BLaER1 treated with 17β-estradiol and CSF1 and Interleukin-3, amounts not matched to agents 10 nM and 100 nM (cell line): ENCODE results near the gene IL1R1.

Source experiments
- H3K27ac ChIP-seq, 11 experiments: shearing (Covaris generic); formaldehyde crosslinking; 2 replicates each; pipeline ENCODE4 v1.8.1; 2022
- H3K27me3 ChIP-seq, 11 experiments: shearing (Covaris generic); formaldehyde crosslinking; 2 replicates each; pipeline ENCODE4 v1.8.1; 2022
- H3K36me3 ChIP-seq, 11 experiments: shearing (Covaris generic); formaldehyde crosslinking; 2 replicates each; pipeline ENCODE4 v1.8.1; 2022
- H3K4me1 ChIP-seq, 10 experiments: shearing (Covaris generic); formaldehyde crosslinking; 2 replicates each; pipeline ENCODE4 v1.8.1; 2022
- H3K4me2 ChIP-seq, 11 experiments: shearing (Covaris generic); formaldehyde crosslinking; 2 replicates each; pipeline ENCODE4 v1.8.1; 2022
- H3K4me3 ChIP-seq, 10 experiments: shearing (Covaris generic); formaldehyde crosslinking; 2 replicates each; pipeline ENCODE4 v1.8.1; 2022
- H3K9ac ChIP-seq, 11 experiments: shearing (Covaris generic); formaldehyde crosslinking; 2 replicates each; pipeline ENCODE4 v1.8.1; 2022
- H3K9me3 ChIP-seq, 11 experiments: shearing (Covaris generic); formaldehyde crosslinking; replicated peaks in 1 of 11; 2 replicates each; pipeline ENCODE4 v1.8.1; 2022
- H4K20me1 ChIP-seq, 11 experiments: shearing (Covaris generic); formaldehyde crosslinking; 2 replicates each; pipeline ENCODE4 v1.8.1; 2022
- Cebpa-rat ChIP-seq, 11 experiments: shearing (Covaris generic); IDR thresholded peaks; 2 replicates each; pipeline ENCODE4 v1.8.1; 2022

The IL1R1 gene

DNA sequence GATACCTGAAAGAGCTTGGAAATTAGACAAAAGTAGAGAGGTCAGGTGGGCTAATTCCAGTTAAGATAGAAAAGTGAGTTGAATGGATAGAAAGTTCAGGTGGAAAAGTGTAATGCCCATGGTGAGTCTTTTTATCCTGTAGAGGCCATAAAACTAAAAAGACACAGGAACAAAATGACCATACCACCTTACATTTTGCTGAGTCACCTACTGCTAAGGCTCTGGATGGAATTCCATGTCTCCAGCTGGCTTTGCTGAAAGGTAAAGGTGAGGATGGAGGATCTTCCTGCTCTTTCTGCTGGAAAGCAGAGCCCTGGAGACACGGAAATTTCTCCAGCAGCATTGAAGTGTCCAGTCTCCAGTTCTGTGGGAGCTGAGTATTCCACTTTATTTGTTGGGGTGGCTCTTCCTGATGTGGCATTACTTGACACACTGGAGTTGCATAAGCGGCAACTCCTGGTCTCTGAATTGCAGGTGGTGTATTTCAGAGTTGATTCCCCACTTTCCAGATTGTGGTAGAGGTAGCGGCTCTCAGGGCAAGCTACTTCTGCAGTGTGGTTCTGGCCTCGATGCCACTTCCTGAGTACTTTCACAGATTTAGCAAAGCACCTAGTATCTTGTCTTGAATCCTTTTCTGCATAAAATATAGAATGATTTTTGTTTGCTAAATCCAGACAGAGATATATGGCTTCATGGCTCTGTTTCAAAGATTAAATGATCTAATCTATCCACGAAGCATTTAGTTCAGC lies 55.0 kb downstream of the IL1R1 start:
- H3K4me1 ChIP-seq = no peaks in the 10 kb centered on the region
- no peak overlapping the region for H3K9ac ChIP-seq
- H3K36me3 ChIP-seq = no peaks in the 10 kb centered on the region
- H4K20me1 ChIP-seq = no peaks in the 10 kb centered on the region
- no peak overlapping the region for H3K4me3 ChIP-seq
- no peaks in the 10 kb centered on the region for H3K9me3 ChIP-seq
- no peak overlapping the region for H3K27ac ChIP-seq
- no peak overlapping the region for H3K4me2 ChIP-seq
- TF ChIP-seq Cebpa-rat (IDR thresholded peaks at IDR 0.05) = no peak
- no peaks in the 10 kb centered on the region for H3K27me3 ChIP-seq

DNA sequence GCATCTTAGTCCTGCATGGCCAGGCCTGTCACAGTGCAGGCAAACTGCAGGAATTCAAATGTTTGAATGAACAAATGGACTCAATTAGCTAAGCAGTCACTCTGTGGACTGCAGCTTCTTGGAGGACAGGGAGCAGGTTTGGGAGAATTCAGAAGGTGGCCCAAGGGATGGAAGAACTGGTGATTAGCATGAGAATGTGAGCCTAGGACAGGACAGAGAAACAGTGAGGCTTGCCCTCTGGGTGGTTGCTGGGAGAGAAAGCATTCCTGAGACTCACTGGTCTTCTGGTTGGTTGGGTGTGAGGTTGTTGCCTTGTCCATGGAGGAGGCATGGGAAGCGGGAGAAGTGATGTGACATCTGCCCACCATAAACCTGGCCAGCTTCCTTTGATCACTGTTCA lies 58.0 kb downstream of the IL1R1 start:
- H3K4me3 ChIP-seq = no peak overlapping the region
- H3K36me3 ChIP-seq = no peaks in the 10 kb centered on the region
- H3K4me2 ChIP-seq = no peak overlapping the region
- TF ChIP-seq Cebpa-rat (IDR thresholded peaks at IDR 0.05) = no peak
- no peak overlapping the region for H3K27ac ChIP-seq
- H3K4me1 ChIP-seq = no peaks in the 10 kb centered on the region
- no peaks in the 10 kb centered on the region for H4K20me1 ChIP-seq
- H3K9me3 ChIP-seq = peaks cover 0 to 15% (median 9%) of the 10 kb centered on the region in 11 experiments; a peak in 9 of 22 replicates
- no peaks in the 10 kb centered on the region for H3K27me3 ChIP-seq
- no peak overlapping the region for H3K9ac ChIP-seq

DNA sequence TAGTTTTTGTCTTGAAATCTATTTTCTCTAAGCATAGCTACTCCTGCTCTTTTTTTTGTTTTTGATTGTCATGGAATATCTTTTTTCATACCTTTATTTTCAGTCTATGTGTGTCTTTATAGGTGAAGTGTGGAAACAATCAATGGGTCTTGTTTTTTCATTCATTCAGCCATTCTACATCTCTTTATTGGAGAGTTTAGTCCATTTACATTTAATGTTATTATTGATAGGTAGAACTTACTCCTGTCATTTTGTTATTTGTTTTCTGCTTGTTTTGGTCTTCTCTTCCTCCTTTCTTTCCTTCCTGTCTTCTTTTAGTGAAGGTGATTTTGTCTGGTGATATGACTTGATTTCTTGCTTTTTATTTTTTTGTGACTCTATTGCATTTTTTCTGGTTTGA lies 62.1 kb downstream of the IL1R1 start:
- Histone ChIP-seq H4K20me1 (no peaks in the 10 kb centered on the region), H3K27me3 (no peaks in the 10 kb centered on the region), H3K9me3 (peaks cover 0 to 23% (median 10%) of the 10 kb centered on the region in 11 experiments; a peak in 10 of 22 replicates), H3K4me3 (no peak overlapping the region), H3K27ac (no peak overlapping the region), H3K4me2 (no peak overlapping the region), H3K9ac (no peak overlapping the region), H3K4me1 (no peaks in the 10 kb centered on the region), H3K36me3 (no peaks in the 10 kb centered on the region)
- TF ChIP-seq Cebpa-rat (IDR thresholded peaks at IDR 0.05) = no peak

DNA sequence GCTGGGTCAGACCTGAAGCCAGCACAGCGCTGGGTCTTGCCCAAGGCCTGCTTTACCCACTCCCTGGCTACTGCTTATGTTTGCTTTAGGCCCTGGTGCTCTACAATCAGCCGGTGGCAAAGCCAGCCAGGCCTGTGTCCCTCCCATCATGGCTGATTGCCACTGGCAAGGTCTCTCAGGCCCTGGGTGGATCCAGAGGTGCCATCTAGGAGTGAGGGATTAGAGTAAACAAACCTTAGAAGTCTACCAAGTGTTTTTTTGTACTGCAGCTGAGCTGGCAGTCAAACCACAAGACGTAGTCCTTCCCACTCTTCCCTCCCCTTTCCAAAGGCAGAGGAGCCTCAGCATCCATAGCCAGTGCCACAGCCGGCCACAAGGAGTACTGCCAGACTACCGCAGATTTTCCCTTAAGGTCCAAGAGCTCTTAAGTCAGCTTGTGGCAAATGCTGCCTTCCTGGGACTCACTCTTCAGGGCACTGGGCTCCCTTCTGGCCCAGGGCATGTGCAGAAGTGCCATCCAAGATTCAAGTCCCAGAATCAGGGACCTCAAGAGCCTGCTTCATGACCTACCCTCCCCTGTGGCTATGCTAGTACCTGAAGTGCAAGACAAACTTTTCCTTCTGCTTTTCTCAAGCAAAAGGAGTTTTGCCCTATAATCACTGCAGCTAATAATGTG lies 64.3 kb downstream of the IL1R1 start:
- no peaks in the 10 kb centered on the region for H3K4me1 ChIP-seq
- no peak overlapping the region for H3K4me2 ChIP-seq
- no peak overlapping the region for H3K9ac ChIP-seq
- H4K20me1 ChIP-seq = no peaks in the 10 kb centered on the region
- no peak overlapping the region for H3K27ac ChIP-seq
- H3K9me3 ChIP-seq = peaks cover 0 to 23% (median 10%) of the 10 kb centered on the region in 11 experiments; a peak in 10 of 22 replicates
- no peaks in the 10 kb centered on the region for H3K36me3 ChIP-seq
- no peaks in the 10 kb centered on the region for H3K27me3 ChIP-seq
- H3K4me3 ChIP-seq = no peak overlapping the region
- no peak for TF ChIP-seq Cebpa-rat (IDR thresholded peaks at IDR 0.05)

DNA sequence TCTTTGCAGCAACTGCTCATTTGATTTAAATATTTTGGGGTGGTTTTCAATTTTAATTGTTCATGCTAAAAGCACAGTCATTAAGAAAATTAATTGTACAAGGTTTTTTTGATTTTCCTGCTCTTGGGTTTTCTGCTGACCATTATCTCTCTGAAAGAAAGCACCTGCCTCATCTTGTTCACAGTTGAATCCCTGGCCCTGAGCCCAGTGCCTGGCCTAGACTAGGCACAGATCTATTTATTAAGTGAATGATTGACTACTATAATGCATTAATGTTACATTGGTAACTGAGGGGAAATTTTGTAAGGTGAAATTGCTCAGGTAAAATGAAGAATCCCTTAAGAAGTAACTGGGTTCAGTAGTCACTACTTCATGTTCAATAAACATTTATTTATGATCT lies 66.2 kb downstream of the IL1R1 start:
- Histone ChIP-seq H3K4me3 (no peak overlapping the region), H4K20me1 (no peaks in the 10 kb centered on the region), H3K27me3 (no peaks in the 10 kb centered on the region), H3K9ac (no peak overlapping the region), H3K4me2 (no peak overlapping the region), H3K9me3 (peaks cover 0 to 23% (median 10%) of the 10 kb centered on the region in 11 experiments; a peak in 10 of 22 replicates), H3K27ac (no peak overlapping the region), H3K4me1 (no peaks in the 10 kb centered on the region), H3K36me3 (no peaks in the 10 kb centered on the region)
- TF ChIP-seq Cebpa-rat (IDR thresholded peaks at IDR 0.05) = no peak

DNA sequence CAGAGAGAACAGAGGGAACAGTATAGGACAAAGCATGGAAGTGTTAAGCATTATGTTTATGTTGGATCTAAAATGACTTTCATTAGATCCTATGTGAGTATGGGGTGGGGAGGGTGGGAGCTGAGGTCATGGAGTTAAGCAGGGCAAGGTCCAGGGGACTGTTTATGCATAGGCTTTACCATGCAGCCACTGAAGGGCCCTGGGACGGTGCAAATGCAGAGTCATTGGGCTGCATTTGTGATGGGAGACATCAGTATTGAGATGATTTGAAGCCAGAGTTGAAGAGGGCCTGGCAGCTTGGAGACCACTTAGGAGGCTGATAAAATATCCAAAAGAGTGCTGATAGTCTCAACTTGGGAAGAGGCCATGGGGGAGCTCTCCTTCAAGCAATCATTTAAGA lies 66.9 kb downstream of the IL1R1 start:
- no peaks in the 10 kb centered on the region for H3K4me1 ChIP-seq
- H3K4me3 ChIP-seq = no peak overlapping the region
- H3K36me3 ChIP-seq = no peaks in the 10 kb centered on the region
- no peak overlapping the region for H3K4me2 ChIP-seq
- H3K9me3 ChIP-seq = peaks cover 0 to 18% (median 5%) of the 10 kb centered on the region in 11 experiments; a peak in 10 of 22 replicates
- H3K27me3 ChIP-seq = no peaks in the 10 kb centered on the region
- no peak overlapping the region for H3K27ac ChIP-seq
- no peak overlapping the region for H3K9ac ChIP-seq
- no peak for TF ChIP-seq Cebpa-rat (IDR thresholded peaks at IDR 0.05)
- no peaks in the 10 kb centered on the region for H4K20me1 ChIP-seq

DNA sequence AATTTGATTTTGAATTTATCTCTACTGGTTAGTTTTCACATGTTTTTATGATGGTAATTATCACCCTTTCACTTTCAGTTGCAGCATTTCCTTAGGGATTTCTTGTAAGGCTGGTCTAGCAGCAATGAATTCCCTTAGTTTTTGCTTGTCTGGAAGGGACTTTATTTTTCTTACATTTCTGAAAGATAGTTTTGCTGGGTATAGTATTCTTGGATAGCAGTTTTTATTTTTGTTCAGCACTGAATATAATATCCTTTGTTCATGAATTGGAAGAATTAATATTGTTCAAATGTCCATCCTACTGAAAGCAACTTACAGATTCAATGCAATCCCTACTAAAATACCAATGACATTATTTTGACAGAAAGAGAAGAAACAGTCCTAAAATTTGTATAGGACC lies 74.5 kb downstream of the IL1R1 start:
- TF ChIP-seq Cebpa-rat (IDR thresholded peaks at IDR 0.05) = no peak
- Histone ChIP-seq H3K4me3 (no peak overlapping the region; a peak in 1 of 20 replicates), H3K27me3 (no peaks in the 10 kb centered on the region), H3K27ac (no peak overlapping the region), H4K20me1 (no peaks in the 10 kb centered on the region), H3K9ac (no peak overlapping the region), H3K4me1 (peaks cover 4 to 8% (median 6%) of the 10 kb centered on the region in 10 experiments; a peak in 13 of 20 replicates), H3K36me3 (0 out of 22 replicates have a peak, but pooled peaks cover 0 to 4% (median 0%) of the 10 kb centered on the region in 11 experiments), H3K4me2 (no peak overlapping the region), H3K9me3 (peaks cover 37 to 47% (median 42%) of the 10 kb centered on the region in 11 experiments)

DNA sequence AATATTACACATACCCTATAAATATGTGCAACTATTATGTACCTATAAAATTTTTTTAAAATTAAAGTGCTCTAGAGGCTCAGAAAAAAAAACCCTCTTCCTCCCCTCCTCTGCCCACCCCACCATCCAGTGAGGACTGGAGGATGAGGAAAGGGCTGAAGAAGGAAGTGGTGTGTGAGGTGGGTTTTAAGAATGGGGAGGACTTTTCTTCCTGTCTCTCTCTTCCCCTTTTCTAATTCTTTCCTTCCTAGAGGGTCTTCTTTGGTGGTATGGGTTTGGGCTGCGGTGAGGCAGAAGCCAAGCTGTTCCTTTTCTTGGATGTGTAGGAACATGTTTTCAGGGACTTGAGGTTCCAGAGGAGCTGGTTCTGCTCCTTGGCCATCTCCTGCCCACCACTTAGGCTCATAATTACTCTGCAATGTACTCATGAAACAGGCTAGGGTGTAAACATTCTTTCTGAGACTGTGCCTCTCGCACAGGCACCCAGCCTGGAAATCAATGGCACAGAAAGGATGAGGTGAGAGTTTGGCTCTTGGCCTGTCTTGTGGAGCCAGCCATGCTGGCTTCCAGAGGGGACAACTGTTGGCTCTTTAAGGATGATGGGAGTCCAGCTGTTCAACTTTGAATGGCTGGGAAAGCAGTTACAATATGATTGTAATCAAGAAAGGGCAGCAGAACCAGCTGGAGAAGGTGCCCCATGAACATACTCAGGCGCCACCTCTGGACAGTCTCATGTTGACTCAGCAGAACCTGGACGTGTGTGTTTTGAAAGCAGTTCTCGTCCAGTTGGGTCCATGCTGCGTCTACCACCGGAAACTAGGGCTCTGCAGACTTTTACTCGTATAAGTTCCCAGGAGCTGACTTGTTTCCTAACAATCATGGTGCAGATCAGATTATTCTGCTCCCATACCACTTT lies 82.5 kb downstream of the IL1R1 start:
- no peaks in the 10 kb centered on the region for H4K20me1 ChIP-seq
- H3K4me3 ChIP-seq = no peak overlapping the region
- no peaks in the 10 kb centered on the region for H3K36me3 ChIP-seq
- H3K27me3 ChIP-seq = no peaks in the 10 kb centered on the region
- H3K27ac ChIP-seq = peak overlapping the region in 9 of 11 experiments; percentile 6 to 62 (median 45); a peak in 15 of 22 replicates
- no peak for TF ChIP-seq Cebpa-rat (IDR thresholded peaks at IDR 0.05)
- peak overlapping the region; percentile 3 to 75 (median 58); a peak in 18 of 22 replicates for H3K4me2 ChIP-seq
- H3K9me3 ChIP-seq = no peaks in the 10 kb centered on the region
- peaks cover 14 to 70% (median 41%) of the 10 kb centered on the region in 10 experiments for H3K4me1 ChIP-seq
- H3K9ac ChIP-seq = no peak overlapping the region

DNA sequence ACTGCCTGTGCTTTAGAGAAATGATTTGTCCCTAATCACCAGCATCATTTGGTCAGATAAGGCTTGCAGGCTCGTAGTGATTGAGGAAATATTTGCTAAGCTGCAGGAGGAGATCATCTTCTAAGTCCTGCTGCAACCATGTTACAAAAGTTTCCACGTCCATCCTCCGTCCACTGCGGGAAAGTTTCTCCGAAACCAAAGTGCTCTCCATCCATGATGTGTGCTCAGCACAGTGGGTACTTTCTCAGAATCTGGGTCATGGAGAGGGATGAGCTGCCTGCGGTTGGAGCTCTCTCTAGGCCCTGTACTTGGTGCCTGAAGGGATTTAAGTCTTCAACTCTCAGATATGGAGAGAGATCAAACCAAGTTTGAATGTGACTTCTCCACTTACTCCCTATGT lies 83.6 kb downstream of the IL1R1 start:
- Histone ChIP-seq H3K36me3 (no peaks in the 10 kb centered on the region), H3K4me3 (no peak overlapping the region), H3K9me3 (no peaks in the 10 kb centered on the region), H3K4me2 (peak overlapping the region in 7 of 11 experiments; percentile 54 to 86 (median 81); a peak in 9 of 22 replicates), H3K4me1 (peaks cover 14 to 77% (median 41%) of the 10 kb centered on the region in 10 experiments), H3K9ac (peak overlapping the region in 1 of 11 experiments; percentile 74; a peak in 1 of 22 replicates), H3K27ac (peak overlapping the region in 6 of 11 experiments; percentile 13 to 89 (median 83); a peak in 7 of 22 replicates), H4K20me1 (no peaks in the 10 kb centered on the region), H3K27me3 (no peaks in the 10 kb centered on the region)
- no peak for TF ChIP-seq Cebpa-rat (IDR thresholded peaks at IDR 0.05)
